ENCODE measurements around the gene SLC8A2. TPM values are rescaled to one million over a fixed set of nuclear protein-coding genes. Genes with fewer than 3 reads are reported as not detected.

SLC8A2 gene
- polyA plus RNA-seq, 1 donor from 2014 or later, result 14.1 TPM

DNA sequence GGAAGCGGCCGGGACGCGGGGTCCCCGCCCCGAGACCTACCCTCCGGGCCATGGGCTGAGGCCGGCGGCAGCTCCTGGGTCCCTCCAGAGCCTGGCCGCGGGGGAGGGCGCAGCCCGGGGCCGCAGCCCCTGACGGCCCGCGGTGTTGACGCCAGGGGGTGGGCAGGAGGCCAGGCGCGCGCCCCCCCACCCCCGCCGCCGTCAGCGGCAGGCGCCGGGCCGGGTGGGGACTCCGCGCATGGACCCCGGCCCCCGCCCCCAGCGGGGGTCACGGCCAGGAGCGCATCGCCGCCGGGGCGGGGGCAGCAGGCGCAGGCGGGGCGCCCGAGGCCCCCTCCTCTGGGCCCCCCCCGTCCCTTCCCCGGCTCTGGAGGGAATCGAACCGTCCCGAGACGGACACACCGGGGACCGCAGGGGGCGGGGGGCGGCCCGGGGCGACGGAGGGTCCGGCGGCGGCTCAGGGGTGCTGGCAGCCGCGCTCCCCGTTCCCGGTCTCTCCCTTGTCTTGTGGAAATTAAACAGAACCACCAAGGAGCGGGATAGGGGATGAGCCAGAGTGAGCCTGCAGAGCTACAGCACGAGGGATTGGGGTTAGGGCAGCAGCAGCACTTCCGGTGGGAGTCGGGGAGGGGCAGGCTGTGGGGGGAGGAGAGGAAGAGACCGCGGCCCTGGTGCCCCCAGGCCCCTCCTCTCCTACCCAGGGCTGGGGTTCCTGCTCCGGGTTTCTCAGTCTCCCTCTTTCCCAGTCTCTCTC is 52.5 kb downstream of the SLC8A2 start, which contains the start of gene MEIS3:
Gene MEIS3, minus strand, starts transcription at position 498 of the 754 bp plus-strand sequence. Its CDS starts 446 bp downstream, at position 52.
- Histone ChIP-seq H3K79me2 (replicated peaks; ENCODE audit: insufficient read depth, low read length) (peaks cover 20% of the 10 kb centered on the region), H3K9ac (ENCODE audit: low read length) (peak within 1 kb of the TSS; percentile 94), H3K27me3 (ENCODE audit: insufficient read depth, low read depth, low read length) (no peaks in the 10 kb centered on the region), H3K36me3 (ENCODE audit: insufficient read depth, low read length) (no peaks in the 10 kb centered on the region), H3K9me2 (ENCODE audit: insufficient read depth, low read length) (no peaks in the 10 kb centered on the region), H3K9me3 (ENCODE audit: low read length) (no peaks in the 10 kb centered on the region), H2AFZ (ENCODE audit: low read depth, low read length) (peak within 1 kb of the TSS; percentile 27), H3K4me3 (ENCODE audit: low read length) (peak within 1 kb of the TSS; percentile 91), H4K20me1 (ENCODE audit: insufficient read depth) (no peaks in the 10 kb centered on the region), H3F3A (ENCODE audit: insufficient read depth, low read length, poor library complexity, severe bottlenecking) (no peaks in the 10 kb centered on the region), H3K4me2 (ENCODE audit: low read length) (peak within 1 kb of the TSS; percentile 97), H3K27ac (ENCODE audit: low read length) (peak within 1 kb of the TSS; percentile 83)
- TF ChIP-seq SMC3 (conservative IDR thresholded peaks at IDR 0.05; ENCODE audit: poor library complexity), result no peak
- no peak for TF ChIP-seq TAF1 (IDR thresholded peaks at IDR 0.05; ENCODE audit: low read depth)
- no peak for TF ChIP-seq POLR2AphosphoS5 (IDR thresholded peaks at IDR 0.05)
- TF ChIP-seq EZH2 (IDR thresholded peaks at IDR 0.05; ENCODE audit: borderline replicate concordance, insufficient read depth, low read length, poor library complexity, severe bottlenecking), result no peak
- TF ChIP-seq RAD21 (conservative IDR thresholded peaks at IDR 0.05), result no peak
- no peak for TF ChIP-seq CTCF (IDR thresholded peaks at IDR 0.05; ENCODE audit: poor library complexity, severe bottlenecking)
- TF ChIP-seq MXI1 (conservative IDR thresholded peaks at IDR 0.05; ENCODE audit: poor library complexity, severe bottlenecking), result no peak
- TF ChIP-seq, protein P1, sequence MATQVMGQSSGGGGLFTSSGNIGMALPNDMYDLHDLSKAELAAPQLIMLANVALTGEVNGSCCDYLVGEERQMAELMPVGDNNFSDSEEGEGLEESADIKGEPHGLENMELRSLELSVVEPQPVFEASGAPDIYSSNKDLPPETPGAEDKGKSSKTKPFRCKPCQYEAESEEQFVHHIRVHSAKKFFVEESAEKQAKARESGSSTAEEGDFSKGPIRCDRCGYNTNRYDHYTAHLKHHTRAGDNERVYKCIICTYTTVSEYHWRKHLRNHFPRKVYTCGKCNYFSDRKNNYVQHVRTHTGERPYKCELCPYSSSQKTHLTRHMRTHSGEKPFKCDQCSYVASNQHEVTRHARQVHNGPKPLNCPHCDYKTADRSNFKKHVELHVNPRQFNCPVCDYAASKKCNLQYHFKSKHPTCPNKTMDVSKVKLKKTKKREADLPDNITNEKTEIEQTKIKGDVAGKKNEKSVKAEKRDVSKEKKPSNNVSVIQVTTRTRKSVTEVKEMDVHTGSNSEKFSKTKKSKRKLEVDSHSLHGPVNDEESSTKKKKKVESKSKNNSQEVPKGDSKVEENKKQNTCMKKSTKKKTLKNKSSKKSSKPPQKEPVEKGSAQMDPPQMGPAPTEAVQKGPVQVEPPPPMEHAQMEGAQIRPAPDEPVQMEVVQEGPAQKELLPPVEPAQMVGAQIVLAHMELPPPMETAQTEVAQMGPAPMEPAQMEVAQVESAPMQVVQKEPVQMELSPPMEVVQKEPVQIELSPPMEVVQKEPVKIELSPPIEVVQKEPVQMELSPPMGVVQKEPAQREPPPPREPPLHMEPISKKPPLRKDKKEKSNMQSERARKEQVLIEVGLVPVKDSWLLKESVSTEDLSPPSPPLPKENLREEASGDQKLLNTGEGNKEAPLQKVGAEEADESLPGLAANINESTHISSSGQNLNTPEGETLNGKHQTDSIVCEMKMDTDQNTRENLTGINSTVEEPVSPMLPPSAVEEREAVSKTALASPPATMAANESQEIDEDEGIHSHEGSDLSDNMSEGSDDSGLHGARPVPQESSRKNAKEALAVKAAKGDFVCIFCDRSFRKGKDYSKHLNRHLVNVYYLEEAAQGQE (IDR thresholded peaks at IDR 0.05; ENCODE audit: borderline replicate concordance), result no peak
- no peak for TF ChIP-seq EP300 (conservative IDR thresholded peaks at IDR 0.05; ENCODE audit: poor library complexity, severe bottlenecking)

- peak overlapping the region; percentile 91 for H3K4me3 ChIP-seq (ENCODE audit: low read length)
- H3K9me2 ChIP-seq (ENCODE audit: insufficient read depth, low read length), result no peaks in the 10 kb centered on the region
- no peaks in the 10 kb centered on the region for H3K27me3 ChIP-seq (ENCODE audit: insufficient read depth, low read depth, low read length)
- peak overlapping the region; percentile 27 for H2AFZ ChIP-seq (ENCODE audit: low read depth, low read length)
- H3K4me2 ChIP-seq (ENCODE audit: low read length), result peak overlapping the region; percentile 97
- H3K27ac ChIP-seq (ENCODE audit: low read length), result peak overlapping the region; percentile 83
- TF ChIP-seq RAD21 (conservative IDR thresholded peaks at IDR 0.05) (no peak), CTCF (IDR thresholded peaks at IDR 0.05; ENCODE audit: poor library complexity, severe bottlenecking) (no peak), EZH2 (IDR thresholded peaks at IDR 0.05; ENCODE audit: borderline replicate concordance, insufficient read depth, low read length, poor library complexity, severe bottlenecking) (no peak), MXI1 (conservative IDR thresholded peaks at IDR 0.05; ENCODE audit: poor library complexity, severe bottlenecking) (no peak), EP300 (conservative IDR thresholded peaks at IDR 0.05; ENCODE audit: poor library complexity, severe bottlenecking) (no peak), POLR2AphosphoS5 (IDR thresholded peaks at IDR 0.05) (no peak), TAF1 (IDR thresholded peaks at IDR 0.05; ENCODE audit: low read depth) (no peak)
- TF ChIP-seq, protein P1 (IDR thresholded peaks at IDR 0.05; ENCODE audit: borderline replicate concordance), result no peak
- H3K36me3 ChIP-seq (ENCODE audit: insufficient read depth, low read length), result no peaks in the 10 kb centered on the region
- no peaks in the 10 kb centered on the region for H4K20me1 ChIP-seq (ENCODE audit: insufficient read depth)
- peak overlapping the region; percentile 94 for H3K9ac ChIP-seq (ENCODE audit: low read length)
- peaks cover 20% of the 10 kb centered on the region for H3K79me2 ChIP-seq (replicated peaks; ENCODE audit: insufficient read depth, low read length)
- no peaks in the 10 kb centered on the region for H3K9me3 ChIP-seq (ENCODE audit: low read length)
- H3F3A ChIP-seq (ENCODE audit: insufficient read depth, low read length, poor library complexity, severe bottlenecking), result no peaks in the 10 kb centered on the region
Measured at GRCh38 chr19:47418692-47419029, 53.0 kb downstream of the SLC8A2 start.
